HepG2 (cell line): ENCODE measurements around the gene EGF. TPM values are rescaled to one million over a fixed set of nuclear protein-coding genes. Genes with fewer than 3 reads are reported as not detected.

ENCODE experiments used
- ATAC-seq: fragments of 200-7000 bp; cut with Tn5 transposase; 3 replicates; pipeline ENCODE4 v1.9.1; 2020; ENCODE audit warnings: mild to moderate bottlenecking, moderate library complexity
- BruUV-seq: library from RNA; stranded (reverse); fragments of 400-500 nt; replicated peaks from 2 replicates; lab custom pipeline; 2021; lab: Mats Ljungman, UMichigan
- CTCF ChIA-PET: fragments of 300-600 bp; formaldehyde crosslinking; extraction: SDS; loops from one replicate; lab custom pipeline; 2021; ENCODE audit warnings: low total read pairs, inconsistent platforms, low intra/inter-chr PET ratio; lab: Yijun Ruan, JAX
- POLR2A ChIA-PET: fragments of 350-600 bp; sonication (Branson Sonifier 250); formaldehyde crosslinking; loops from one replicate; lab custom pipeline; 2020; ENCODE audit warnings: antibody characterized with exemption, inconsistent platforms; lab: Yijun Ruan, JAX
- DNase-seq: peaks from one replicate; pipeline ENCODE4 v3.0.0-alpha.2; 2015; ENCODE audit warnings: low spot score
- FAIRE-seq: peaks from 3 replicates; lab custom pipeline; 2011; peaks lifted over from hg19 to GRCh38; lab: Jason Lieb, UNC
- H2AFZ ChIP-seq: one replicate; pipeline ENCODE4 v1.6.1; 2011; ENCODE audit warnings: low read length, inconsistent platforms
- H3K27ac ChIP-seq: fragments of 300-600 bp; 3 replicates; pipeline ENCODE4 v1.8.0; 2011; ENCODE audit warnings: mixed run types, mild to moderate bottlenecking, mixed read lengths, low read length, inconsistent platforms; ENCODE audit not compliant: insufficient read depth; ENCODE audit errors: extremely low read length
- H3K27me3 ChIP-seq, 2 experiments: fragments of 200-600 bp in 1 of 2; 2 replicates in 1 of 2; 3 replicates in 1 of 2; pipeline versions ENCODE4 v1.6.0 to v1.8.0; 2011; ENCODE audit warnings: low read length in 2 of 2, mild to moderate bottlenecking in 2 of 2, moderate library complexity in 2 of 2, inconsistent platforms in 1 of 2; ENCODE audit not compliant: insufficient read depth in 2 of 2, control insufficient read depth in 1 of 2
- H3K36me3 ChIP-seq, 2 experiments: fragments of 200-600 bp in 1 of 2; replicated peaks in 1 of 2; 2 replicates in 1 of 2; 3 replicates in 1 of 2; pipeline versions ENCODE4 v1.5.1 to v1.8.0; 2011; ENCODE audit warnings: low read length in 2 of 2, inconsistent platforms in 1 of 2; ENCODE audit not compliant: insufficient read depth in 2 of 2, control insufficient read depth in 1 of 2
- H3K4me1 ChIP-seq: 2 replicates; pipeline ENCODE4 v1.5.1; 2012; ENCODE audit warnings: low read length, inconsistent platforms; ENCODE audit not compliant: insufficient read depth
- H3K4me2 ChIP-seq: 2 replicates; pipeline ENCODE4 v1.6.0; 2011; ENCODE audit warnings: low read depth, low read length, inconsistent platforms
- H3K4me3 ChIP-seq, 3 experiments: fragments of 200-600 bp in 1 of 3; sonication (generic), shearing (Covaris generic) in 1 of 3; replicated peaks in 1 of 3; 2 replicates each; pipeline ENCODE4 v1.5.1; 2011 to 2016; ENCODE audit warnings: low read length in 3 of 3, inconsistent platforms in 2 of 3, low read depth in 2 of 3, mild to moderate bottlenecking in 2 of 3, control low read depth in 1 of 3, mixed read lengths in 1 of 3; ENCODE audit not compliant: insufficient read depth in 1 of 3
- H3K79me2 ChIP-seq: one replicate; pipeline ENCODE4 v1.6.1; 2011; ENCODE audit warnings: low read length, inconsistent platforms; ENCODE audit not compliant: insufficient read depth
- H3K9ac ChIP-seq: 2 replicates; pipeline ENCODE4 v1.6.0; 2011; ENCODE audit warnings: mild to moderate bottlenecking, low read depth, low read length, inconsistent platforms; ENCODE audit not compliant: insufficient read depth
- H3K9me3 ChIP-seq: 2 replicates; pipeline ENCODE4 v1.5.1; 2012; ENCODE audit warnings: mild to moderate bottlenecking, low read length
- H4K20me1 ChIP-seq: 2 replicates; pipeline ENCODE4 v1.6.0; 2011; ENCODE audit warnings: inconsistent platforms, mild to moderate bottlenecking, low read length, moderate library complexity; ENCODE audit not compliant: insufficient read depth
- CENPBD1 ChIP-seq: sonication (generic); formaldehyde crosslinking; IDR thresholded peaks from 2 replicates; pipeline ENCODE4 v1.8.0; 2022; ENCODE audit warnings: missing genetic modification reagents, low read depth, mild to moderate bottlenecking, borderline replicate concordance
- CENPT ChIP-seq: sonication (generic); formaldehyde crosslinking; IDR thresholded peaks from 2 replicates; pipeline ENCODE4 v1.8.0; 2022; ENCODE audit warnings: low read depth, mild to moderate bottlenecking, moderate library complexity, missing genetic modification reagents
- DMAP1 ChIP-seq: IDR thresholded peaks from 2 replicates; pipeline ENCODE4 v1.6.1; 2016
- LRRFIP1 ChIP-seq: sonication (generic); formaldehyde crosslinking; conservative IDR thresholded peaks from 2 replicates; pipeline ENCODE4 v1.4.0; 2020; ENCODE audit warnings: missing genetic modification reagents
- MAFK ChIP-seq, 2 experiments: IDR thresholded peaks in 1 of 2; conservative IDR thresholded peaks in 1 of 2; 2 replicates each; pipeline ENCODE4 v1.6.1; 2011; ENCODE audit warnings: improper control_type of control experiment in 2 of 2, low read length in 2 of 2
- NFE2L2 ChIP-seq: fragments of 150-350 bp; IDR thresholded peaks from 2 replicates; pipeline ENCODE4 v1.6.1; 2014; ENCODE audit warnings: low read length
- SSRP1 ChIP-seq: IDR thresholded peaks from 2 replicates; pipeline ENCODE4 v1.6.1; 2016; ENCODE audit warnings: control low read depth
- WGBS: methylation state at CpG from one replicate; pipeline ENCODE4 v1.1.6; 2017; ENCODE audit warnings: low lambda C conversion rate; 5-methylcytosine and 5-hydroxymethylcytosine counted together
- in situ Hi-C: cut with HindIII; loops from 2 replicates; pipeline ENCODE4 v1.10.0; 2017; ENCODE audit warnings: low pct_unique_long_range_greater_than_20kb; ENCODE audit not compliant: extremely low pct_ligation_motif_present
- intact Hi-C: fragments of 100-400 bp; cut with micrococcal nuclease; formaldehyde crosslinking; loops from one replicate; pipeline ENCODE4 v1.10.0; 2022; ENCODE audit not compliant: unreplicated experiment
- polyA plus RNA-seq, 8 experiments: library from polyadenylated mRNA; depleted of rRNA in 3 of 8; stranded (reverse) in 7 of 8; unstranded in 1 of 8; fragments of >200 nt; fragmentation: Illumina TruSeq in 4 of 8; extraction: Trizol in 4 of 8; gene quantifications; 2 replicates each; pipeline versions ENCODE4 v1.2.1 to v1.2.3, GENCODE V29; 2011 to 2016; ENCODE audit warnings: low read depth in 4 of 8, missing spikeins in 1 of 8, mixed read lengths in 1 of 8; ENCODE audit not compliant: insufficient read depth in 1 of 8
- total RNA-seq, 5 experiments: library from RNA; depleted of rRNA; stranded (reverse); fragments of >200 nt; fragmentation: Illumina TruSeq; extraction: Trizol; gene quantifications; 2 replicates each; pipeline ENCODE4 v1.2.3, GENCODE V29; 2016; ENCODE audit warnings: low read depth in 1 of 5

The EGF gene
- total and polyA plus RNA-seq, 2 of the 13 experiments (the other 11 are each of a cell fraction or from before 2014, with no cell fraction given), result 0.07 to 0.08 TPM

- H3K79me2 ChIP-seq, result no peaks in the 10 kb centered on the region
- 38% methylated on average over 1 of the region's 1 CpG for WGBS
- no peak overlapping the region for H3K4me2 ChIP-seq
- in situ Hi-C loops, result loop anchor here (25.0 kb wide), 1 partner anchor 1624 kb away; no protein-coding TSS in a partner anchor
- intact Hi-C loops, result no loop called here
- ATAC-seq (no peak), FAIRE-seq (no peak), DNase-seq (no peak)
- no peak overlapping the region for H3K4me3 ChIP-seq
- no peak overlapping the region for H3K27ac ChIP-seq
- no peaks in the 10 kb centered on the region for H3K9me3 ChIP-seq
- peaks cover 9% of the 10 kb centered on the region for H3K4me1 ChIP-seq
- CTCF ChIA-PET, result no interaction called here
- H3K36me3 ChIP-seq, result no peaks in the 10 kb centered on the region
- no peak overlapping the region for H2AFZ ChIP-seq
- BruUV-seq, result no TSS peak
- TF ChIP-seq SSRP1 (CRISPR knock-in tag) (no peak), CENPT (CRISPR knock-in tag) (no peak), CENPBD1 (no peak), NFE2L2 (peak; percentile 82), LRRFIP1 (CRISPR knock-in tag) (no peak), DMAP1 (no peak), MAFK (conservative IDR thresholded peaks at IDR 0.05 in 1 of 2, IDR thresholded peaks at IDR 0.05 in 1 of 2; ENCODE audit: low read length in 2 of 2) (0 out of 4 replicates have a peak, but pooled peaks of 1 of the 2 experiments have one; percentile 20)
- no peak overlapping the region for H3K9ac ChIP-seq
- H3K27me3 ChIP-seq, result no peaks in the 10 kb centered on the region
- no peaks in the 10 kb centered on the region for H4K20me1 ChIP-seq
- POLR2A ChIA-PET, result no interaction called here
Observed at GRCh38 chr4:110012917-110013316, 100.2 kb downstream of the EGF start.
